Heart right ventricle (tissue), 16 donors: Measurements from ENCODE around the gene MCF2L2. TPM values are rescaled to one million over a fixed set of nuclear protein-coding genes. Genes with fewer than 3 reads are reported as not detected.

Experiments used
- ATAC-seq, 8 donors: fragments of 200-7000 bp; cut with Tn5 transposase; one replicate each; pipeline ENCODE4 v1.9.1; 2020; ENCODE audit warnings: mild to moderate bottlenecking in 8 of 8, moderate library complexity in 8 of 8, moderate number of reproducible peaks in 1 of 8
- DNase-seq, 2 donors: peaks; one replicate each; pipeline ENCODE4 v3.0.0-alpha.2; 2020
- H3K27ac ChIP-seq, 10 donors: fragments of 200-600 bp; sonication (generic) in 2 of 10; one replicate each; pipeline versions ENCODE4 v1.5.0 to v1.8.0; 2020 to 2022; ENCODE audit warnings: mild to moderate bottlenecking in 3 of 10
- H3K27me3 ChIP-seq, 7 donors: fragments of 200-600 bp; one replicate each; pipeline ENCODE4 v1.8.0; 2021 to 2022; ENCODE audit warnings: mild to moderate bottlenecking in 2 of 7
- H3K36me3 ChIP-seq, 9 donors: fragments of 200-600 bp; sonication (generic) in 1 of 9; one replicate each; pipeline versions ENCODE4 v1.5.0 to v1.8.0; 2020 to 2022; ENCODE audit warnings: mild to moderate bottlenecking in 2 of 9
- H3K4me1 ChIP-seq, 9 donors: fragments of 200-600 bp; sonication (generic) in 1 of 9; one replicate each; pipeline versions ENCODE4 v1.5.0 to v1.8.0; 2020 to 2022; ENCODE audit warnings: mild to moderate bottlenecking in 4 of 9
- H3K4me3 ChIP-seq, 10 donors: fragments of 200-600 bp; sonication (generic) in 2 of 10; one replicate each; pipeline versions ENCODE4 v1.5.0 to v1.8.0; 2020 to 2022; ENCODE audit warnings: mild to moderate bottlenecking in 7 of 10, moderate library complexity in 2 of 10
- H3K9me3 ChIP-seq, 11 donors: fragments of 200-600 bp in 10 of 11; sonication (generic) in 2 of 11; one replicate each; pipeline versions ENCODE4 v1.5.0 to v1.8.0; 2013 to 2022; ENCODE audit warnings: mild to moderate bottlenecking in 2 of 11, control low read depth in 1 of 11, moderate library complexity in 1 of 11
- WGBS, 2 donors: extraction: QIAGEN DNeasy Blood & Tissue Kit; methylation state at CpG; one replicate each; pipeline ENCODE4 v1.1.7; 2013; ENCODE audit warnings: inconsistent platforms in 1 of 2; 5-methylcytosine and 5-hydroxymethylcytosine counted together
- intact Hi-C, 10 donors: fragments of 100-400 bp; cut with DNase I; formaldehyde crosslinking; loops; one replicate each; pipeline versions ENCODE4 v1.11.1 to v1.14.2; 2022
- polyA plus RNA-seq, 2 donors: library from polyadenylated mRNA; stranded (reverse); fragments of 200-250 nt; gene quantifications; one replicate each; pipeline ENCODE4 v1.2.3, GENCODE V29; 2013
- total RNA-seq, 10 donors: library from RNA; stranded (reverse); fragmentation: NEBNext Ultra II Directional in 3 of 10; extraction: Animal tissue kit (Norgen Biotek cat#: 25700) in 3 of 10; gene quantifications; one replicate each; pipeline versions ENCODE4 v1.2.1 to v1.2.4, GENCODE V29; 2021 to 2023
- TF ChIP-seq, protein P1 (sequence below), 9 donors: fragments of 200-600 bp; sonication (generic) in 2 of 9; IDR thresholded peaks; one replicate each; pipeline versions ENCODE4 v1.5.0 to v1.8.0; 2021 to 2022; ENCODE audit warnings: antibody characterized with exemption in 9 of 9, mild to moderate bottlenecking in 5 of 9, moderate library complexity in 1 of 9
- donor health status: Arrhythmogenic right ventricular cardiomyopathy.
- donor health status: ischemic (EF 13 %, LVEDD 7.1; RV severe dilation, severe dysfunction).
- donor health status: healthy with polysubstance abuse.
- donor health status: DM: no; HTN: yes; CAD: no.
- donor health status: DM: no; HTN: no; CAD: no.
- donor health status: ischemic (EF 25% LVEDD 6.9; RV normal size, moderate dysfunction).
- donor health status: ischemic (EF 25% LVEDD 5.7; RV mildly dilated, moderate dysfunction).
- donor health status: healthy.
- donor health status: DM: yes; HTN: yes; CAD: no.
- donor health status: Ischemic cardiomyopathy.
- donor health status: ischemic (EF 35%, LVEDD 5.7; RV mildly dilated, moderate dysfunction).
- donor health status: nonischemic (EF 11% LVEDD 7.7; RV severe dilation, severe dysfunction).
- donor health status: DM: yes; HTN: yes; CAD: no.
- donor health status: PGD.
- donor health status: ischemic (EF 29% LVEDD 5.4; RV normal size, mild dysfunction).
- donor health status: nonischemic (EF 23%, LVEDD 6.1; RV moderate dilation, normal function).

MCF2L2 gene
- total and polyA plus RNA-seq, 12 donors = 0.09 to 1.5 (median 0.40) TPM; not detected in 1

GRCh38 chr3:183300996-183301562 lies 127.3 kb downstream of the MCF2L2 start:
- Histone ChIP-seq H3K4me1 (peaks cover 0 to 31% (median 7%) of the 10 kb centered on the region in 9 donors), H3K4me3 (no peak overlapping the region), H3K27ac (peak overlapping the region in 1 of 10 donors; percentile 57), H3K36me3 (no peaks in the 10 kb centered on the region), H3K9me3 (no peaks in the 10 kb centered on the region), H3K27me3 (no peaks in the 10 kb centered on the region)
- DNase-seq (no peak), ATAC-seq (no peak)
- intact Hi-C loops = loop anchor here in 2 of 10 donors (5.0 to 10.0 kb wide), 2 partner anchors 46 to 49 kb away; partner anchors contain the start of gene B3GNT5 (in 2 of the 2)
- TF ChIP-seq, protein P1, sequence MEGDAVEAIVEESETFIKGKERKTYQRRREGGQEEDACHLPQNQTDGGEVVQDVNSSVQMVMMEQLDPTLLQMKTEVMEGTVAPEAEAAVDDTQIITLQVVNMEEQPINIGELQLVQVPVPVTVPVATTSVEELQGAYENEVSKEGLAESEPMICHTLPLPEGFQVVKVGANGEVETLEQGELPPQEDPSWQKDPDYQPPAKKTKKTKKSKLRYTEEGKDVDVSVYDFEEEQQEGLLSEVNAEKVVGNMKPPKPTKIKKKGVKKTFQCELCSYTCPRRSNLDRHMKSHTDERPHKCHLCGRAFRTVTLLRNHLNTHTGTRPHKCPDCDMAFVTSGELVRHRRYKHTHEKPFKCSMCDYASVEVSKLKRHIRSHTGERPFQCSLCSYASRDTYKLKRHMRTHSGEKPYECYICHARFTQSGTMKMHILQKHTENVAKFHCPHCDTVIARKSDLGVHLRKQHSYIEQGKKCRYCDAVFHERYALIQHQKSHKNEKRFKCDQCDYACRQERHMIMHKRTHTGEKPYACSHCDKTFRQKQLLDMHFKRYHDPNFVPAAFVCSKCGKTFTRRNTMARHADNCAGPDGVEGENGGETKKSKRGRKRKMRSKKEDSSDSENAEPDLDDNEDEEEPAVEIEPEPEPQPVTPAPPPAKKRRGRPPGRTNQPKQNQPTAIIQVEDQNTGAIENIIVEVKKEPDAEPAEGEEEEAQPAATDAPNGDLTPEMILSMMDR (IDR thresholded peaks at IDR 0.05) = no peak
- 95 to 97% methylated on average over 6 of the region's 6 CpGs for WGBS, 2 donors

GRCh38 chr3:183299976-183300375 lies 128.4 kb downstream of the MCF2L2 start:
- peaks cover 0 to 31% (median 7%) of the 10 kb centered on the region in 9 donors for H3K4me1 ChIP-seq
- DNase-seq (no peak), ATAC-seq (no peak)
- H3K27ac ChIP-seq = no peak overlapping the region
- intact Hi-C loops = loop anchor here in 2 of 10 donors (5.0 to 10.0 kb wide), 2 partner anchors 45 to 48 kb away; partner anchors contain the start of gene B3GNT5 (in 2 of the 2)
- no peak overlapping the region for H3K4me3 ChIP-seq
- TF ChIP-seq, protein P1 (IDR thresholded peaks at IDR 0.05) = no peak
- H3K36me3 ChIP-seq = no peaks in the 10 kb centered on the region
- WGBS, 2 donors = 94 to 98% methylated on average over 4 of the region's 4 CpGs
- H3K27me3 ChIP-seq = no peaks in the 10 kb centered on the region
- H3K9me3 ChIP-seq = no peaks in the 10 kb centered on the region

DNA sequence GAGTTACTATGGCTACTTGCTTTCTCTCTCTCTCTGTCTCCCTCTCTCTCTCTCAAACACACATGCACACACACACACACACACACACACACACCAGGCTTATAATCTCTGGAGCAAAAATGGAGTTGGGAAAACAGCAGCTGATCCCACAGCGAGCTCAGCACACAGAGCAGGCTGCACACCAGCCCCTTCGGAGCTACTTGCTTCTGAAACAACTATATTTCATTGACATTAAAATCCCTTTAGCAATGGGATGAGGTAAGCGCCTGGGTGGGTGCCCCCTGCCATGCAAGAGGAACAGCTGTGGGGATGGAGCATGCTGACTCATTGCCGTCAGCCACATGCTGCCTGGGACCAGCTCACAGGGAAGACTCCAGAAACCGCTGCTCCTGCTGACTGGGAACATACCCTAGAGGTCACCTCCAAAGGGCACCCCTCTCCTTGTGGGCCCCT lies 129.7 kb downstream of the MCF2L2 start:
- no peak overlapping the region for H3K4me3 ChIP-seq
- 69 to 73% methylated on average over 5 of the region's 5 CpGs for WGBS, 2 donors
- no peak overlapping the region for H3K27ac ChIP-seq
- H3K27me3 ChIP-seq = no peaks in the 10 kb centered on the region
- intact Hi-C loops = no loop called here
- peaks cover 0 to 29% (median 5%) of the 10 kb centered on the region in 9 donors for H3K4me1 ChIP-seq
- ATAC-seq (peak in 7 of 8 donors; percentile 67 to 87 (median 73)), DNase-seq (peak; percentile 38 to 51)
- TF ChIP-seq, protein P1 (IDR thresholded peaks at IDR 0.05) = no peak
- no peaks in the 10 kb centered on the region for H3K36me3 ChIP-seq
- H3K9me3 ChIP-seq = no peaks in the 10 kb centered on the region

GRCh38 chr3:183296944-183297343 lies 131.5 kb downstream of the MCF2L2 start:
- Histone ChIP-seq H3K9me3 (no peaks in the 10 kb centered on the region), H3K27me3 (no peaks in the 10 kb centered on the region), H3K4me3 (no peak overlapping the region), H3K36me3 (no peaks in the 10 kb centered on the region), H3K4me1 (peaks cover 0 to 21% (median 4%) of the 10 kb centered on the region in 9 donors), H3K27ac (no peak overlapping the region)
- ATAC-seq (no peak), DNase-seq (no peak)
- WGBS, 2 donors = 92 to 96% methylated on average over 12 of the region's 12 CpGs
- TF ChIP-seq, protein P1 (IDR thresholded peaks at IDR 0.05) = no peak
- intact Hi-C loops = no loop called here
